Measurements from ENCODE around the gene NSD2. TPM values are rescaled to one million over a fixed set of nuclear protein-coding genes. Genes with fewer than 3 reads are reported as not detected.
A peak's percentile ranks its signal among the peaks of the same experiment; 100 is the strongest.

NSD2 gene
- total RNA-seq, 1 experiment from 2014 or later: 122 TPM

- no peak for DNase-seq
- H3K36me3 ChIP-seq (ENCODE audit: control insufficient read depth, insufficient read depth, low read length): no peaks in the 10 kb centered on the region
- H3K4me3 Mint-ChIP-seq (ENCODE audit: unreplicated experiment): peak overlapping the region; percentile 79
- no peaks in the 10 kb centered on the region for H3K9me3 Mint-ChIP-seq (ENCODE audit: unreplicated experiment)
- no peak overlapping the region for H3K4me3 ChIP-seq (ENCODE audit: low read depth, low read length)
- ChIA-PET CTCF (no interaction called here), POLR2A (no interaction called here)
- no TSS peak for BruUV-seq (replicated peaks)
- intact Hi-C loops (cut with micrococcal nuclease; ENCODE audit: unreplicated experiment): loop anchor here (5.0 kb wide), 1 partner anchor 39 kb away; no protein-coding TSS in a partner anchor
- H3K4me1 Mint-ChIP-seq (ENCODE audit: low read depth, unreplicated experiment): peaks cover 18% of the 10 kb centered on the region
- peaks cover 42% of the 10 kb centered on the region for H3K4me1 ChIP-seq
- no peak for TF ChIP-seq CTCF (IDR thresholded peaks at IDR 0.05; ENCODE audit: insufficient read depth in 1 of 2, low read depth in 1 of 2, low read length in 1 of 2, severe bottlenecking in 1 of 2, unreplicated experiment in 1 of 2)
- H3K27me3 Mint-ChIP-seq (ENCODE audit: insufficient read depth, unreplicated experiment): no peaks in the 10 kb centered on the region
- peaks cover 16% of the 10 kb centered on the region for H3K36me3 Mint-ChIP-seq (ENCODE audit: insufficient read depth, unreplicated experiment)
- no peaks in the 10 kb centered on the region for H3K27me3 ChIP-seq (replicated peaks; ENCODE audit: control insufficient read depth, insufficient read depth, low read length)
- no peak overlapping the region for H3K27ac Mint-ChIP-seq (ENCODE audit: unreplicated experiment)
- H3K9me3 ChIP-seq: no peaks in the 10 kb centered on the region
Observed at GRCh38 chr4:1873291-1873690, 2.1 kb downstream of the NSD2 start.

GRCh38 chr4:1873776-1874175, 2.6 kb downstream of the NSD2 start:
- ChIA-PET POLR2A (no interaction called here), CTCF (no interaction called here)
- H3K9me3 Mint-ChIP-seq (ENCODE audit: unreplicated experiment): no peaks in the 10 kb centered on the region
- DNase-seq: no peak
- TF ChIP-seq CTCF (IDR thresholded peaks at IDR 0.05; ENCODE audit: insufficient read depth in 1 of 2, low read depth in 1 of 2, low read length in 1 of 2, severe bottlenecking in 1 of 2, unreplicated experiment in 1 of 2): no peak
- peaks cover 42% of the 10 kb centered on the region for H3K4me1 ChIP-seq
- no peak overlapping the region for H3K4me3 Mint-ChIP-seq (ENCODE audit: unreplicated experiment)
- H3K27me3 ChIP-seq (replicated peaks; ENCODE audit: control insufficient read depth, insufficient read depth, low read length): no peaks in the 10 kb centered on the region
- no peaks in the 10 kb centered on the region for H3K27me3 Mint-ChIP-seq (ENCODE audit: insufficient read depth, unreplicated experiment)
- peaks cover 22% of the 10 kb centered on the region for H3K4me1 Mint-ChIP-seq (ENCODE audit: low read depth, unreplicated experiment)
- H3K36me3 Mint-ChIP-seq (ENCODE audit: insufficient read depth, unreplicated experiment): peaks cover 16% of the 10 kb centered on the region
- no peaks in the 10 kb centered on the region for H3K9me3 ChIP-seq
- intact Hi-C loops (cut with micrococcal nuclease; ENCODE audit: unreplicated experiment): loop anchor here (5.0 kb wide), 1 partner anchor 39 kb away; no protein-coding TSS in a partner anchor
- no peaks in the 10 kb centered on the region for H3K36me3 ChIP-seq (ENCODE audit: control insufficient read depth, insufficient read depth, low read length)
- H3K4me3 ChIP-seq (ENCODE audit: low read depth, low read length): no peak overlapping the region
- H3K27ac Mint-ChIP-seq (ENCODE audit: unreplicated experiment): no peak overlapping the region
- BruUV-seq (replicated peaks): no TSS peak

GRCh38 chr4:1874201-1874600, 3.0 kb downstream of the NSD2 start:
- H3K4me3 Mint-ChIP-seq (ENCODE audit: unreplicated experiment): no peak overlapping the region
- ChIA-PET CTCF (no interaction called here), POLR2A (interaction anchor here (0.5 to 0.6 kb wide), 2 partner anchors 14 to 25 kb away, joined by 4 to 11 read pairs; no protein-coding TSS in a partner anchor)
- no TSS peak for BruUV-seq (replicated peaks)
- intact Hi-C loops (cut with micrococcal nuclease; ENCODE audit: unreplicated experiment): loop anchor here (5.0 kb wide), 1 partner anchor 38 kb away; no protein-coding TSS in a partner anchor
- no peak for DNase-seq
- H3K9me3 ChIP-seq: no peaks in the 10 kb centered on the region
- H3K27me3 ChIP-seq (replicated peaks; ENCODE audit: control insufficient read depth, insufficient read depth, low read length): no peaks in the 10 kb centered on the region
- H3K27me3 Mint-ChIP-seq (ENCODE audit: insufficient read depth, unreplicated experiment): no peaks in the 10 kb centered on the region
- no peaks in the 10 kb centered on the region for H3K9me3 Mint-ChIP-seq (ENCODE audit: unreplicated experiment)
- no peak overlapping the region for H3K4me3 ChIP-seq (ENCODE audit: low read depth, low read length)
- H3K4me1 Mint-ChIP-seq (ENCODE audit: low read depth, unreplicated experiment): peaks cover 24% of the 10 kb centered on the region
- no peak for TF ChIP-seq CTCF (IDR thresholded peaks at IDR 0.05; ENCODE audit: insufficient read depth in 1 of 2, low read depth in 1 of 2, low read length in 1 of 2, severe bottlenecking in 1 of 2, unreplicated experiment in 1 of 2)
- H3K36me3 Mint-ChIP-seq (ENCODE audit: insufficient read depth, unreplicated experiment): peaks cover 16% of the 10 kb centered on the region
- H3K27ac Mint-ChIP-seq (ENCODE audit: unreplicated experiment): no peak overlapping the region
- H3K4me1 ChIP-seq: peaks cover 39% of the 10 kb centered on the region
- no peaks in the 10 kb centered on the region for H3K36me3 ChIP-seq (ENCODE audit: control insufficient read depth, insufficient read depth, low read length)
